Mucosa of stomach (tissue), 1 donor: ENCODE measurements around the gene CD69.
"Not testable (repeated sequence)": the region's sequence is repeated elsewhere in the genome, so short reads cannot be mapped to it uniquely, and the experiment has no call there.

Experiments
- H3K27me3 ChIP-seq: one replicate; pipeline ENCODE4 v1.7.0; 2013; ENCODE audit warnings: mild to moderate bottlenecking, low read length; ENCODE audit not compliant: control insufficient read depth, insufficient read depth
- H3K36me3 ChIP-seq: one replicate; pipeline ENCODE4 v1.7.0; 2013; ENCODE audit warnings: low read length; ENCODE audit not compliant: control insufficient read depth, insufficient read depth
- H3K4me1 ChIP-seq: one replicate; pipeline ENCODE4 v1.7.0; 2013; ENCODE audit warnings: mild to moderate bottlenecking, low read length; ENCODE audit not compliant: control insufficient read depth, insufficient read depth
- H3K4me3 ChIP-seq: one replicate; pipeline ENCODE4 v1.7.0; 2013; ENCODE audit warnings: low read length
- H3K9ac ChIP-seq: one replicate; pipeline ENCODE4 v1.7.0; 2013; ENCODE audit warnings: mild to moderate bottlenecking, low read length, moderate library complexity
- H3K9me3 ChIP-seq: one replicate; pipeline ENCODE4 v1.7.0; 2013; ENCODE audit warnings: mild to moderate bottlenecking, low read length, moderate library complexity; ENCODE audit not compliant: control insufficient read depth
- donor health status: Pancreatic carcinoma.

Gene CD69

GRCh38 chr12:9704561-9704960 is 56.1 kb downstream of the CD69 start:
- not testable (repeated sequence) for H3K27me3 ChIP-seq, H3K4me3 ChIP-seq, H3K9me3 ChIP-seq, H3K9ac ChIP-seq, H3K36me3 ChIP-seq
- peaks cover 11% of the 10 kb centered on the region for H3K4me1 ChIP-seq
